K562 (cell line): ENCODE measurements around the gene STAM2. TPM values are rescaled to one million over a fixed set of nuclear protein-coding genes. Genes with fewer than 3 reads are reported as not detected.

Experiments
- ARHGAP35 ChIP-seq: fragments of 450-650 bp; IDR thresholded peaks from 2 replicates; pipeline ENCODE4 v1.6.1; 2018; ENCODE audit not compliant: partially characterized antibody
- PHB ChIP-seq: fragments of 250-450 bp; sonication (Bioruptor Pico); IDR thresholded peaks from 2 replicates; pipeline ENCODE4 v1.5.0; 2021
- RBM17 ChIP-seq: fragments of 200-400 bp; formaldehyde crosslinking; IDR thresholded peaks from 2 replicates; pipeline ENCODE4 v1.6.1; 2017; ENCODE audit warnings: low read depth, mild to moderate bottlenecking, low read length, borderline replicate concordance
- SMARCA4 ChIP-seq: fragments of 450-650 bp; IDR thresholded peaks from 2 replicates; pipeline ENCODE4 v1.6.1; 2016
- SP2 ChIP-seq: IDR thresholded peaks from 2 replicates; pipeline ENCODE4 v1.6.1; 2011; ENCODE audit warnings: mild to moderate bottlenecking, low read depth, low read length, moderate library complexity; ENCODE audit not compliant: poor library complexity, severe bottlenecking; ENCODE audit errors: extremely low read depth
- SRSF7 ChIP-seq: fragments of 200-400 bp; formaldehyde crosslinking; optimal IDR thresholded peaks from 2 replicates; pipeline ENCODE3; 2017; ENCODE audit warnings: mild to moderate bottlenecking, low read depth, low read length
- TAL1 ChIP-seq: fragments of 450-650 bp; IDR thresholded peaks from 2 replicates; pipeline ENCODE4 v1.6.1; 2016; ENCODE audit warnings: mild to moderate bottlenecking
- ZNF124 ChIP-seq: sonication (generic); formaldehyde crosslinking; IDR thresholded peaks from 2 replicates; pipeline ENCODE4 v1.8.1; 2022; ENCODE audit warnings: missing genetic modification reagents
- ZNF780A ChIP-seq: fragments of 250-450 bp; sonication (Bioruptor Pico); IDR thresholded peaks from 2 replicates; pipeline ENCODE4 v1.5.0; 2021; ENCODE audit warnings: mild to moderate bottlenecking
- polyA plus RNA-seq, 8 experiments: library from polyadenylated mRNA; depleted of rRNA in 4 of 8; stranded (reverse) in 5 of 8; unstranded in 3 of 8; fragments of >200 nt; fragmentation: Nextera tagmentation in 2 of 8; fragmentation: Illumina TruSeq in 1 of 8; extraction: Ambion mirVana in 2 of 8; extraction: Trizol in 1 of 8; gene quantifications; 2 replicates each; pipeline versions ENCODE4 v1.2.1 to v1.2.3, GENCODE V29; 2011 to 2014; ENCODE audit warnings: inconsistent platforms in 1 of 8, missing spikeins in 1 of 8
- total RNA-seq, 7 experiments: library from RNA; depleted of rRNA in 6 of 7; stranded (reverse); fragments of >200 nt in 6 of 7; fragmentation: Illumina TruSeq in 2 of 7; extraction: Trizol in 2 of 7; gene quantifications; 2 replicates each; pipeline versions ENCODE4 v1.2.1 to v1.2.3, GENCODE V29; 2011 to 2021; ENCODE audit warnings: low replicate concordance in 1 of 7
- TF ChIP-seq, protein P1 (sequence below), 2 experiments: fragments of 450-650 bp; formaldehyde crosslinking in 1 of 2; IDR thresholded peaks; 2 replicates each; pipeline versions ENCODE4 v1.4.0 to v1.6.1; 2014 to 2020; ENCODE audit warnings: mild to moderate bottlenecking in 2 of 2, borderline replicate concordance in 1 of 2, low read depth in 1 of 2
- TF ChIP-seq, protein P2 (sequence below): sonication (generic); formaldehyde crosslinking; IDR thresholded peaks from 2 replicates; pipeline ENCODE4 v1.9.0; 2022; ENCODE audit warnings: mild to moderate bottlenecking, missing genetic modification reagents
- TF ChIP-seq, protein P3 (sequence below): fragments of 250-450 bp; sonication (Bioruptor Pico); IDR thresholded peaks from 2 replicates; pipeline ENCODE4 v1.5.0; 2021; ENCODE audit warnings: mild to moderate bottlenecking, moderate library complexity
- TF ChIP-seq, protein P4 (sequence below): fragments of 250-450 bp; sonication (Bioruptor Pico); IDR thresholded peaks from 2 replicates; pipeline ENCODE4 v1.5.0; 2022; ENCODE audit warnings: mild to moderate bottlenecking

STAM2 gene
- total and polyA plus RNA-seq, 9 of the 15 experiments (the other 6 are each of a cell fraction or from before 2014, with no cell fraction given) = 4.5 to 13.9 (median 8.7) TPM

DNA sequence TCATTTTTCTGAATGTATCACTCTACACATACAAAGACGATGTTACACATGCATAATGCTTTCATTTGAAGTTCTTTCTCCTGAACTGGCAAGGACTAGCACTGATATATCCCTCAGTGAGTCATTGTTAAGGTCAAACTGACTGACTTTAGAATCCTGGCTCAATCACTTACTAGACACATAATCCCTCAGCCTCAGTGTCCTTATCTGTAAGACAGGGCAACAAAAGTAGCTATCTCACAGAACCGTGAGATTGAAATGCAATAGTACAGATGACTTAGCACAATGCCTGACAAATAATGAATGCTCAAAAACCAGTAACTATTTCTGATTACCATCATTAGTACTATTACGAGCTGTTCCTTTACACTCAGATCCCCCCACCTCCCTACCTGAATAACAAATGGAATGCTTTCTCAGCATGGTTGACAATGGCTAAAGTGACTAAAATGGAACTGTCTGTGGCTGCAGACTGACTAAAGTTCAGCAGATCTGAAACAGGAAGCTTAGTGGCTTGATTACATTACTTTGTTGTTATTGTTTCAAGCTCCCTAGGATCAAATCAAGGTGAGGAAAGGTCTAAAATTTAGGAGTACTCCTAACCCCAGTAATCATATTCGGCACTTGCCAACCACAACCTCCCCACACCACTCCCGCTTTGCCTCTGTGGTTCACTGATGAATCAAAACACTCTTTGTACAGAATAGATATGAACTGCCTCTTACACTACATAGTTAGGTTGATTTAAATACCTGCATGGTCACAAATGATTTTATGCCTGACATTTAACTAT is 40.9 kb downstream of the STAM2 start (continued):
- TF ChIP-seq RBM17 (no peak), ZNF124 (CRISPR knock-in tag) (no peak), SMARCA4 (peak; percentile 81), PHB (CRISPR knock-in tag) (no peak), ZNF780A (CRISPR knock-in tag) (no peak), TAL1 (peak; percentile 81), SP2 (no peak), SRSF7 (no peak), ARHGAP35 (no peak)
- TF ChIP-seq, protein P1, sequence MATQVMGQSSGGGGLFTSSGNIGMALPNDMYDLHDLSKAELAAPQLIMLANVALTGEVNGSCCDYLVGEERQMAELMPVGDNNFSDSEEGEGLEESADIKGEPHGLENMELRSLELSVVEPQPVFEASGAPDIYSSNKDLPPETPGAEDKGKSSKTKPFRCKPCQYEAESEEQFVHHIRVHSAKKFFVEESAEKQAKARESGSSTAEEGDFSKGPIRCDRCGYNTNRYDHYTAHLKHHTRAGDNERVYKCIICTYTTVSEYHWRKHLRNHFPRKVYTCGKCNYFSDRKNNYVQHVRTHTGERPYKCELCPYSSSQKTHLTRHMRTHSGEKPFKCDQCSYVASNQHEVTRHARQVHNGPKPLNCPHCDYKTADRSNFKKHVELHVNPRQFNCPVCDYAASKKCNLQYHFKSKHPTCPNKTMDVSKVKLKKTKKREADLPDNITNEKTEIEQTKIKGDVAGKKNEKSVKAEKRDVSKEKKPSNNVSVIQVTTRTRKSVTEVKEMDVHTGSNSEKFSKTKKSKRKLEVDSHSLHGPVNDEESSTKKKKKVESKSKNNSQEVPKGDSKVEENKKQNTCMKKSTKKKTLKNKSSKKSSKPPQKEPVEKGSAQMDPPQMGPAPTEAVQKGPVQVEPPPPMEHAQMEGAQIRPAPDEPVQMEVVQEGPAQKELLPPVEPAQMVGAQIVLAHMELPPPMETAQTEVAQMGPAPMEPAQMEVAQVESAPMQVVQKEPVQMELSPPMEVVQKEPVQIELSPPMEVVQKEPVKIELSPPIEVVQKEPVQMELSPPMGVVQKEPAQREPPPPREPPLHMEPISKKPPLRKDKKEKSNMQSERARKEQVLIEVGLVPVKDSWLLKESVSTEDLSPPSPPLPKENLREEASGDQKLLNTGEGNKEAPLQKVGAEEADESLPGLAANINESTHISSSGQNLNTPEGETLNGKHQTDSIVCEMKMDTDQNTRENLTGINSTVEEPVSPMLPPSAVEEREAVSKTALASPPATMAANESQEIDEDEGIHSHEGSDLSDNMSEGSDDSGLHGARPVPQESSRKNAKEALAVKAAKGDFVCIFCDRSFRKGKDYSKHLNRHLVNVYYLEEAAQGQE (IDR thresholded peaks at IDR 0.05; ENCODE audit: borderline replicate concordance) = peak; percentile 8; the same call in 1 of the 2 replicates
- TF ChIP-seq, protein P1 (CRISPR knock-in tag; IDR thresholded peaks at IDR 0.05; ENCODE audit: low read depth) = no peak
- TF ChIP-seq, protein P2, sequence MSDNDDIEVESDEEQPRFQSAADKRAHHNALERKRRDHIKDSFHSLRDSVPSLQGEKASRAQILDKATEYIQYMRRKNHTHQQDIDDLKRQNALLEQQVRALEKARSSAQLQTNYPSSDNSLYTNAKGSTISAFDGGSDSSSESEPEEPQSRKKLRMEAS (CRISPR knock-in tag) = no peak
- TF ChIP-seq, protein P3, sequence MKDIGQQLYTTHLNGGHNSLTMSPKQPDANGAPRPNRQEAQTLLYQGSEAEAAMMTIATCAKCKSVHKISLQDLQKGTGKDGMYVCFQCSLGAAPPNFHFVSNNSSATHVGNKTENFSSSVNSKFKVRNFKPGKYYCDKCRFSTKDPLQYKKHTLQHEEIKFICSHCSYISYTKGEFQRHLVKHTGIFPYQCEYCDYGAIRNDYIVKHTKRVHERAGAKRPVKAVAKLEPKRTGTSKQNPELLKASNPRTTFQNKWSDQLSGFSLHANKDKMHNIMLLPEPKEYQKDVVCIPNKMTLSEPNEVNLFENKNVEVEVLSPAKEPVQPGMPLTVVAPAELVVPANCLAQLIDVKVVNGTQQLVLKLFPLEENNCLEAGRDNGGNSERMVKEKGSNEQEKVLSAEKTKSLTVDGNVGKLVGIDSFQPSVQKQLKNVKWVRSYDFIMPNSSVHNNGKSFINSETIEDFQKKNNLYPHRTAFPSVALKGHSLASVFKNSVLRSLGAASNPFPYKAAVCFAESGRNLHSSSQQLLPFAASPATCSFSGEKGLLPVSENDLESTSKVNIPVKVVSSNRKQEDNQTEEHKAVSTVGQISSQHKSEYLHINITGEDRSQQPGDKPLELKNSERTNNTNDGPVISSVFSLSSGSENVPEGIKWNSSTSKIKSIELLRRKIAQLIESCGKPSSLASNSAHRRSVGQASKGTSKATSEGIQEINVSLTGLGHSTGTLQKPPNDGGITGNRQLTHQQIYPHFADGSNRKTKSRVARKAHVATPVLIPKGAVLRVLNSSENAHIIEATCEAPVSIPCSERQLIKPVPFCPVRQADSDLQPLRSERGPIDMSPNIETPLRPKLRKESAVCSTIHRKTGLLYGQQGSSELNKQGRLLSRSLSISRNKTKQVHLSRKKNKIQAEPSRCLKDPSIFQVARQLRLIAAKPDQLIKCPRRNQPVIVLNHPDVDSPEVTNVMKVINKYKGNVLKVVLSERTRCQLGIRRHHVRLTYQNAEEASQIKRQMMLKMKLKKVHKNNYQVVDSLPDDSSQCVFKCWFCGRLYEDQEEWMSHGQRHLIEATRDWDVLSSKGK = no peak
- TF ChIP-seq, protein P4, sequence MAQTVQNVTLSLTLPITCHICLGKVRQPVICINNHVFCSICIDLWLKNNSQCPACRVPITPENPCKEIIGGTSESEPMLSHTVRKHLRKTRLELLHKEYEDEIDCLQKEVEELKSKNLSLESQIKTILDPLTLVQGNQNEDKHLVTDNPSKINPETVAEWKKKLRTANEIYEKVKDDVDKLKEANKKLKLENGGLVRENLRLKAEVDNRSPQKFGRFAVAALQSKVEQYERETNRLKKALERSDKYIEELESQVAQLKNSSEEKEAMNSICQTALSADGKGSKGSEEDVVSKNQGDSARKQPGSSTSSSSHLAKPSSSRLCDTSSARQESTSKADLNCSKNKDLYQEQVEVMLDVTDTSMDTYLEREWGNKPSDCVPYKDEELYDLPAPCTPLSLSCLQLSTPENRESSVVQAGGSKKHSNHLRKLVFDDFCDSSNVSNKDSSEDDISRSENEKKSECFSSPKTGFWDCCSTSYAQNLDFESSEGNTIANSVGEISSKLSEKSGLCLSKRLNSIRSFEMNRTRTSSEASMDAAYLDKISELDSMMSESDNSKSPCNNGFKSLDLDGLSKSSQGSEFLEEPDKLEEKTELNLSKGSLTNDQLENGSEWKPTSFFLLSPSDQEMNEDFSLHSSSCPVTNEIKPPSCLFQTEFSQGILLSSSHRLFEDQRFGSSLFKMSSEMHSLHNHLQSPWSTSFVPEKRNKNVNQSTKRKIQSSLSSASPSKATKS = no peak
